ENCODE results near the gene SOX5. TPM values are rescaled to one million over a fixed set of nuclear protein-coding genes. Genes with fewer than 3 reads are reported as not detected.

Gene SOX5
- total and polyA plus RNA-seq, 2 donors (not counting 1 experiment from before 2014, with no cell fraction given) = 3.9 to 17.2 TPM

- DNase-seq = no peak
- H3K27me3 Mint-ChIP-seq = no peaks in the 10 kb centered on the region
- no peaks in the 10 kb centered on the region for H3K4me1 Mint-ChIP-seq
- no peak for TF ChIP-seq CTCF (IDR thresholded peaks at IDR 0.05)
- no peak for TF ChIP-seq EZH2 (IDR thresholded peaks at IDR 0.05; ENCODE audit: borderline replicate concordance, insufficient read depth, low read depth, low read length, poor library complexity, severe bottlenecking)
- Histone ChIP-seq H3K9ac (ENCODE audit: low read length) (no peak overlapping the region), H3K4me3 (ENCODE audit: control extremely low read depth in 1 of 5, extremely low read depth in 1 of 5, insufficient read depth in 1 of 5, low read depth in 2 of 5, low read length in 4 of 5) (no peak overlapping the region), H4K20me1 (ENCODE audit: control insufficient read depth, insufficient read depth, low read length, poor library complexity, severe bottlenecking) (no peaks in the 10 kb centered on the region), H3K79me2 (ENCODE audit: control insufficient read depth, insufficient read depth, low read length) (no peaks in the 10 kb centered on the region), H3K27ac (ENCODE audit: low read length in 2 of 2) (no peak overlapping the region), H3K9me3 (ENCODE audit: control extremely low read depth in 1 of 3, control insufficient read depth in 2 of 3, insufficient read depth in 1 of 3, low read length in 2 of 3) (peaks cover 0 to 2% (median 0%) of the 10 kb centered on the region in 3 donors), H3K4me1 (ENCODE audit: control insufficient read depth in 2 of 2, insufficient read depth in 2 of 2, low read length in 2 of 2) (no peaks in the 10 kb centered on the region), H3K4me2 (replicated peaks; ENCODE audit: low read depth, low read length, poor library complexity, severe bottlenecking) (no peak overlapping the region), H3K36me3 (replicated peaks in 1 of 2; ENCODE audit: control extremely low read depth in 1 of 2, control insufficient read depth in 1 of 2, extremely low read depth in 1 of 2, insufficient read depth in 2 of 2, low read length in 1 of 2) (no peaks in the 10 kb centered on the region), H2AFZ (ENCODE audit: insufficient read depth, low read depth, low read length, poor library complexity, severe bottlenecking) (no peak overlapping the region), H3K27me3 (replicated peaks in 1 of 4; ENCODE audit: control extremely low read depth in 1 of 4, control insufficient read depth in 3 of 4, insufficient read depth in 4 of 4, low read length in 3 of 4) (no peaks in the 10 kb centered on the region)
- WGBS (ENCODE audit: insufficient coverage) = 100% methylated on average over 2 of the region's 5 CpGs
- H3K27ac Mint-ChIP-seq = no peak overlapping the region
- no peak overlapping the region for H3K4me3 Mint-ChIP-seq
- H3K9me3 Mint-ChIP-seq (ENCODE audit: insufficient read depth) = peaks cover 3% of the 10 kb centered on the region
- no peak for ATAC-seq (ENCODE audit: low read depth)
- POLR2A ChIA-PET = no interaction called here
- intact Hi-C loops (cut with micrococcal nuclease) = no loop called here
- CTCF ChIA-PET = no interaction called here
Observed at GRCh38 chr12:23617749-23618148, 331.7 kb downstream of the SOX5 start.

DNA sequence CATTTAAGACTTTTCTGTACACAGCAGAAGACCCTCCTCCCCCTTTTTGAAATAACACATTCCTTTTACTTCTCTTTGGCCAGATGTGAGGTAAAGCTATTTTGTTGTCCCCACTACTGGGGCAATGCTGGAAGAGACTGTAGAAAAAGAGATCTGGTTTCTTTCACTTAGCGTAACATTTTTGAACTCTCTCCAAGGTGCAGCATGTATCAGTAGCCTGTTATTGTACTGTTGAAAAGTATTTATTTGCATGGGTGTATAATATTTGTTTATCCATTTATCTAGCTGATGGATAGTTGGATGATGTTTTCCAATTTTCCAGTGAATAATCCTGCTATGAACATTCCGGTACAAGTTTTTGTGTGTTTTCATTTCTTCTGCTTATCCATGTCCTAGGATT lies 335.2 kb downstream of the SOX5 start:
- ChIA-PET CTCF (no interaction called here), POLR2A (no interaction called here)
- Mint-ChIP-seq H3K4me1 (no peaks in the 10 kb centered on the region), H3K27ac (no peak overlapping the region), H3K27me3 (no peaks in the 10 kb centered on the region), H3K4me3 (no peak overlapping the region), H3K9me3 (ENCODE audit: insufficient read depth) (peaks cover 3% of the 10 kb centered on the region)
- ATAC-seq (ENCODE audit: low read depth) = no peak
- intact Hi-C loops (cut with micrococcal nuclease) = no loop called here
- Histone ChIP-seq H3K4me1 (ENCODE audit: control insufficient read depth in 2 of 2, insufficient read depth in 2 of 2, low read length in 2 of 2) (no peaks in the 10 kb centered on the region), H3K9me3 (ENCODE audit: control extremely low read depth in 1 of 3, control insufficient read depth in 2 of 3, insufficient read depth in 1 of 3, low read length in 2 of 3) (peaks cover 0 to 2% (median 0%) of the 10 kb centered on the region in 3 donors), H3K27ac (ENCODE audit: low read length in 2 of 2) (no peak overlapping the region), H2AFZ (ENCODE audit: insufficient read depth, low read depth, low read length, poor library complexity, severe bottlenecking) (no peak overlapping the region), H3K27me3 (replicated peaks in 1 of 4; ENCODE audit: control extremely low read depth in 1 of 4, control insufficient read depth in 3 of 4, insufficient read depth in 4 of 4, low read length in 3 of 4) (no peaks in the 10 kb centered on the region), H4K20me1 (ENCODE audit: control insufficient read depth, insufficient read depth, low read length, poor library complexity, severe bottlenecking) (no peaks in the 10 kb centered on the region), H3K9ac (ENCODE audit: low read length) (no peak overlapping the region), H3K4me3 (ENCODE audit: control extremely low read depth in 1 of 5, extremely low read depth in 1 of 5, insufficient read depth in 1 of 5, low read depth in 2 of 5, low read length in 4 of 5) (no peak overlapping the region), H3K4me2 (replicated peaks; ENCODE audit: low read depth, low read length, poor library complexity, severe bottlenecking) (no peak overlapping the region), H3K36me3 (replicated peaks in 1 of 2; ENCODE audit: control extremely low read depth in 1 of 2, control insufficient read depth in 1 of 2, extremely low read depth in 1 of 2, insufficient read depth in 2 of 2, low read length in 1 of 2) (no peaks in the 10 kb centered on the region), H3K79me2 (ENCODE audit: control insufficient read depth, insufficient read depth, low read length) (no peaks in the 10 kb centered on the region)
- DNase-seq = no peak
- WGBS (ENCODE audit: insufficient coverage) = 100% methylated on average over 1 of the region's 2 CpGs
- TF ChIP-seq CTCF (IDR thresholded peaks at IDR 0.05) = no peak
- TF ChIP-seq EZH2 (IDR thresholded peaks at IDR 0.05; ENCODE audit: borderline replicate concordance, insufficient read depth, low read depth, low read length, poor library complexity, severe bottlenecking) = no peak

Data from B cell (primary cell).